Omental fat pad (tissue), 4 donors: Measurements from ENCODE around the gene CLRN1. TPM values are rescaled to one million over a fixed set of nuclear protein-coding genes. Genes with fewer than 3 reads are reported as not detected.

Experiments used
- ATAC-seq: fragments of 150-250 bp; one replicate; pipeline ENCODE4 v1.9.1; 2016; ENCODE audit warnings: mild to moderate bottlenecking, moderate library complexity; ENCODE audit not compliant: low FRiP score
- DNase-seq: peaks from one replicate; pipeline ENCODE4 v3.0.0-alpha.2; 2019; ENCODE audit warnings: low spot score
- total RNA-seq, 4 donors: library from RNA; depleted of rRNA; stranded (reverse); fragments of >200 nt; gene quantifications; one replicate each; pipeline ENCODE4 v1.1.0, GENCODE V29; 2016
- TF ChIP-seq, protein P1 (sequence below), 3 donors: fragments of 450-650 bp; IDR thresholded peaks; one replicate each; pipeline ENCODE4 v1.5.1; 2016 to 2017; ENCODE audit warnings: antibody characterized with exemption in 3 of 3, mild to moderate bottlenecking in 3 of 3, moderate library complexity in 2 of 3

CLRN1 gene
- total RNA-seq, 4 donors from 2014 or later = not detected

DNA sequence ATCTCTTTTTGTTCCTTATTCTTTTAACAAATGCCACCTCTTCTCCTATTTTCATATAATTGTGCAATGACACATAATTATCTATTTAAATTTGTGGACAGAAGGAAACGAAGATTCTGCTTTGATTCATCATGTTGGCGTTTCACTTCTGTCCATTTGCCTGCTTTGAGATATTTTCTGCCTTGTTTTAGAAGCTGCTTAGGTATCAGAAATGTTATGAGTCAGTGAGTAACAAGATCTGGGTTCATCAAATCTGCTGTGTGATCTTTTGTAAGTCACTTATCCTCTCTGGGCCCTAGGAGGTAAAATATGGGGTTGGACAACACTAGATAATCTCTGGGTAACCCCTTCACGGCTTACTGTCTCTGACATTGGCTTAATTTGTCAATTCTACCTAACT, 60.0 kb downstream of the CLRN1 start:
- no peak for DNase-seq

DNA sequence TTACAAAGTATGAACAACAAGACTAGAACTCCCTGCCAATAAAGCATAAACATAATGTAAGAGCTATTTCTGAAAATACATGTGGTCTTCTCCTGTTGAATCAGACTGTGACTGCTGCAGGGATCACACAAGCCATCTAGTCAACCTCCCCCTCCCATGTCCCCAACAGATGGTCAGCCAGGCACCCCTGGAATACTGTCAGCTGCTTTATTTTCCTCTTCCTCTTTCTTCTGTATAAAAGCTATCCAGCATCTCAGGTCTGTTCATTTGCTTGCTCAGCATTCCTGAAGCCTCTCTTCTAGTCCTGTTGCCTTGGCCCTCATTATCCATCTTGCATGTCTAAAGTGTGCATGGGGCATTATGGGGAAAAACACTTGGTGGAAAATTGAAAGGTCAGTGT, 60.8 kb downstream of the CLRN1 start:
- TF ChIP-seq, protein P1, sequence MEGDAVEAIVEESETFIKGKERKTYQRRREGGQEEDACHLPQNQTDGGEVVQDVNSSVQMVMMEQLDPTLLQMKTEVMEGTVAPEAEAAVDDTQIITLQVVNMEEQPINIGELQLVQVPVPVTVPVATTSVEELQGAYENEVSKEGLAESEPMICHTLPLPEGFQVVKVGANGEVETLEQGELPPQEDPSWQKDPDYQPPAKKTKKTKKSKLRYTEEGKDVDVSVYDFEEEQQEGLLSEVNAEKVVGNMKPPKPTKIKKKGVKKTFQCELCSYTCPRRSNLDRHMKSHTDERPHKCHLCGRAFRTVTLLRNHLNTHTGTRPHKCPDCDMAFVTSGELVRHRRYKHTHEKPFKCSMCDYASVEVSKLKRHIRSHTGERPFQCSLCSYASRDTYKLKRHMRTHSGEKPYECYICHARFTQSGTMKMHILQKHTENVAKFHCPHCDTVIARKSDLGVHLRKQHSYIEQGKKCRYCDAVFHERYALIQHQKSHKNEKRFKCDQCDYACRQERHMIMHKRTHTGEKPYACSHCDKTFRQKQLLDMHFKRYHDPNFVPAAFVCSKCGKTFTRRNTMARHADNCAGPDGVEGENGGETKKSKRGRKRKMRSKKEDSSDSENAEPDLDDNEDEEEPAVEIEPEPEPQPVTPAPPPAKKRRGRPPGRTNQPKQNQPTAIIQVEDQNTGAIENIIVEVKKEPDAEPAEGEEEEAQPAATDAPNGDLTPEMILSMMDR (IDR thresholded peaks at IDR 0.05) = no peak
- ATAC-seq = no peak
- DNase-seq = no peak

More for the DNA sequence above, 60.0 kb downstream of the CLRN1 start:
- TF ChIP-seq, protein P1 (IDR thresholded peaks at IDR 0.05) = no peak
- no peak for ATAC-seq

DNA sequence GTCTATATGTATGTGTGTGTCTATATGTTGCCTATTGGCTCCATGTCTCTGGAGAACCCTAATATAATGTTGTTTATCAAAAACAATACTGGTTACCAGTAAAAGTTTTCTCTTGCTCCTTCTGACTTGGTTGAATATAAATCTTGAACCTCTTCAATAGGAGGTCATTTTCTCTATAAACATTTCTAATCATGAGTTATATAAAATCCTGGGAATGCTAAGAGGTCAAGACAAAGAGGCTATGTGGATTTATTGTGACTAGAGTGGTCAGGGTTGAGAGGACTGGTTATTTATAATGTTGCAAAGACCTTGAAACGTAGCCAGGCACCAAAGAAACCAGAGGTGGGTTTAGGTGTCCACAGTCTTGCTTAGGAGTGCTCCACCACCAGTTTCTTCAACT, 66.1 kb downstream of the CLRN1 start:
- DNase-seq (no peak), ATAC-seq (no peak)
- TF ChIP-seq, protein P1 (IDR thresholded peaks at IDR 0.05) = no peak

DNA sequence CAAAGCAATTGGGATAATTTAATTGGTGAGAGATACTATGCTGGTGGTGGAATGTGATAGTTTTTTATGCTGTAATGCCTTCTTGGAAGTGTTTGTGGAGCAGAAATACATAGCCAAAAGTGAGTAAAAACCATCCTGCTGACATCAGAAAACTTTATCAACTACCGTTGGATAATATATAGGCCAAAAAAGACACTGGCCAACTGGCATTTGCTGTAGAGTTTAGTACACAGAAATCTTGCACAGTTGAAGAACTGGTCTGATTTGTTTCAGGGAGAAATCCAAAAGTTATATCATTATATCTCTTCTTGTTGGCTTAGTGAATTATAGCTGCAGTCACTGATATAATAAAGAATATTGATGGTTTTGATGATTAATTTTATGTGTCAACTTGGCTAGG, 66.8 kb downstream of the CLRN1 start:
- TF ChIP-seq, protein P1 (IDR thresholded peaks at IDR 0.05) = no peak
- ATAC-seq (no peak), DNase-seq (no peak)

DNA sequence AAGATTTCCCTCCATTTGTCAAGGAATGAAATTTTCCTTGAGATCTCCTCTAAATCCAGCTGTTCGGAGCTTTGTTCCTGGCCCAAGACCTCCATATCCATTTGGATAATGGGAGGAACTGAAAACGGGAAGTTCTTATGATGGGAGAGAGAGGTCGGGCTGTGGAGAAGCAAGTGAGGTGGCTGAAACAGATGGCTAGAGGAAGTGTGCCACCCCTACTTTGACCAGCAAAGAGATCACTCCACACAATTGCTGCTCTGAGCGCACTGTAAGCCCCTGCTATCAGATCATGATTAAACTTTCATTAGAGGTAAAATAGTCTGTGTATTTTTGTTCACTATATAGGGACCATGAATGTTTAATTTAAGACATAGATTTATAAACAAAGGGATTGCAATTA, 67.2 kb downstream of the CLRN1 start, which contains the start of gene MINDY4B:
Gene MINDY4B, minus strand, starts transcription at position 101 of the 400 bp plus-strand sequence. Its CDS starts 0 bp downstream, at position 101.
- no peak for ATAC-seq
- TF ChIP-seq, protein P1 (IDR thresholded peaks at IDR 0.05) = no peak

DNA sequence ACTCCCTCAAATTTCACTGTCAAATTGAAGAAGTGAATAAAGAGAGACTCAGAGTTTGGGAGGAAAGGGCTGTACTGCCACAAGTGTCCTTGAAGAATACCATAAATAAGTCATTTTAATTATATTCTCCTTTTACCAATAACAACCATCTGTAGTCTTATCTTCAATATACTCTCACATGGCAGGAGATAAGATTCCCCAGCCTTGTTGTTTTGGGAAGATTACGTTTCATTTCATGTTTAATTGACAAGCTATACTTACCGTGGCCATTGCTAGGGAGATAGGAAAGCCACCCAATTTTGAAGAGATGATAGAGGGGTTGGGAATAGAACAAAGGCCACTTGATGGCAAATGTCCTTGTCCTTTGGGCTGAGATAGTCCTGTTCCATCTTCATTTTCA, 69.5 kb downstream of the CLRN1 start:
- ATAC-seq (no peak), DNase-seq (no peak)
- TF ChIP-seq, protein P1 (IDR thresholded peaks at IDR 0.05) = no peak

More for the DNA sequence above, 67.2 kb downstream of the CLRN1 start, which contains the start of gene MINDY4B:
- DNase-seq = no peak

DNA sequence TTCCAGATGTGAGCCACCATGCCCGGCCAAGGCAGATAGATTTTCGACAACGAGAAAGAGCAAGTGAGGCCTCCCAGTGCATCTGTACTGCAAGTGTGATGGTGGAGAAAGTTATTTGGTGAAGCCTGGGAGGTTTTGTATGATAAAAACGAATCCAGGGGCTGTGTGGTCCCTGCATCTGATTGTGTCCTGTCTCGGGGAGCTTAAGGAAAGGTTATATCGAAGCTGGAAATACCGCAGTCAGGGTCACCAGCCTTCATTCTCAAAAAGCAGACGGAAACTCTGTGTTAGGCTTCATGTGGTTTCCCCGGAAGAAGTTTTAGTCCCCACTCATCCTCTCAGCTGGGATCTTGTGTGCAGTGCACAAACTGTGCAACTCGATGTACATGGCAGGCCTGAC, 70.7 kb downstream of the CLRN1 start:
- no peak for ATAC-seq
- TF ChIP-seq, protein P1 (IDR thresholded peaks at IDR 0.05) = no peak

More for the DNA sequence above, 70.7 kb downstream of the CLRN1 start:
- no peak for DNase-seq
